K562 (cell line): ENCODE data around the gene RPTOR. TPM values are rescaled to one million over a fixed set of nuclear protein-coding genes. Genes with fewer than 3 reads are reported as not detected.

Source experiments
- ATAC-seq: fragments of 200-7000 bp; cut with Tn5 transposase; 3 replicates; pipeline ENCODE4 v1.9.1; 2020; ENCODE audit warnings: moderate library complexity
- BruUV-seq: library from RNA; stranded (reverse); fragments of 400-500 nt; replicated peaks from 2 replicates; lab custom pipeline; 2021; lab: Mats Ljungman, UMichigan
- CTCF ChIA-PET: fragments of 300-600 bp; formaldehyde crosslinking; extraction: SDS; loops from one replicate; lab custom pipeline; 2021; ENCODE audit warnings: low intra/inter-chr PET ratio; lab: Yijun Ruan, JAX
- POLR2A ChIA-PET: fragments of 300-600, 350-650 bp; sonication (Branson Sonifier 250); formaldehyde crosslinking; extraction: SDS; loops from one replicate; lab custom pipeline; 2021; ENCODE audit warnings: antibody characterized with exemption, inconsistent platforms; lab: Yijun Ruan, JAX
- DNase-seq, 4 experiments: peaks; one replicate each; pipeline versions ENCODE4 v3.0.0 to v3.0.0-alpha.2; 2011 to 2018; ENCODE audit warnings: low spot score in 3 of 4, mixed read lengths in 3 of 4; ENCODE audit errors: extremely low read depth in 1 of 4
- FAIRE-seq: peaks from 2 replicates; lab custom pipeline; 2011; peaks lifted over from hg19 to GRCh38; lab: Jason Lieb, UNC
- H2AFZ ChIP-seq: 2 replicates; pipeline ENCODE4 v1.6.0; 2011; ENCODE audit warnings: low read depth, low read length, control low read depth, inconsistent platforms
- H3K27ac ChIP-seq: fragments of 200-600 bp; 3 replicates; pipeline ENCODE4 v1.8.0; 2011; ENCODE audit warnings: low read depth, mild to moderate bottlenecking, control low read depth, inconsistent platforms, low read length, moderate library complexity, mixed read lengths; ENCODE audit errors: extremely low read depth
- H3K27me3 ChIP-seq, 2 experiments: fragments of 300-600 bp in 1 of 2; 2 replicates in 1 of 2; 3 replicates in 1 of 2; pipeline versions ENCODE4 v1.6.0 to v1.8.0; 2011; ENCODE audit warnings: inconsistent platforms in 2 of 2, low read length in 2 of 2, mild to moderate bottlenecking in 1 of 2, mixed read lengths in 1 of 2, moderate library complexity in 1 of 2; ENCODE audit not compliant: control insufficient read depth in 2 of 2, insufficient read depth in 2 of 2
- H3K36me3 ChIP-seq: fragments of 300-600 bp; 3 replicates; pipeline ENCODE4 v1.8.0; 2011; ENCODE audit warnings: mild to moderate bottlenecking, low read length, inconsistent platforms; ENCODE audit not compliant: control insufficient read depth, insufficient read depth
- H3K4me1 ChIP-seq, 2 experiments: fragments of 200-600 bp in 1 of 2; replicated peaks in 1 of 2; 2 replicates in 1 of 2; 3 replicates in 1 of 2; pipeline versions ENCODE4 v1.5.1 to v1.8.0; 2011; ENCODE audit warnings: inconsistent platforms in 2 of 2, low read length in 2 of 2, mild to moderate bottlenecking in 1 of 2, mixed read lengths in 1 of 2, moderate library complexity in 1 of 2; ENCODE audit not compliant: control insufficient read depth in 2 of 2, insufficient read depth in 2 of 2
- H3K4me2 ChIP-seq: 2 replicates; pipeline ENCODE4 v1.6.1; 2011; ENCODE audit warnings: low read length, control low read depth, inconsistent platforms, mixed read lengths; ENCODE audit not compliant: insufficient read depth
- H3K4me3 ChIP-seq: fragments of 200-600 bp; sonication (generic), shearing (Covaris generic); 2 replicates; pipeline ENCODE4 v1.5.1; 2016; ENCODE audit warnings: control low read depth, inconsistent platforms
- H3K79me2 ChIP-seq: fragments of 200-600 bp; 3 replicates; pipeline ENCODE4 v1.8.0; 2011; ENCODE audit warnings: low read length, inconsistent platforms; ENCODE audit not compliant: control insufficient read depth, insufficient read depth
- H3K9ac ChIP-seq, 2 experiments: 2 replicates each; pipeline versions ENCODE4 v1.6.0 to v1.6.1; 2011; ENCODE audit warnings: low read depth in 2 of 2, low read length in 2 of 2, control low read depth in 1 of 2, inconsistent platforms in 1 of 2, mild to moderate bottlenecking in 1 of 2, mixed read lengths in 1 of 2; ENCODE audit not compliant: insufficient read depth in 1 of 2
- H3K9me1 ChIP-seq: one replicate; pipeline ENCODE4 v1.6.0; 2011; ENCODE audit warnings: inconsistent platforms, mild to moderate bottlenecking, low read length, moderate library complexity; ENCODE audit not compliant: control insufficient read depth, insufficient read depth
- H3K9me3 ChIP-seq: replicated peaks from 2 replicates; pipeline ENCODE4 v1.5.1; 2011; ENCODE audit warnings: low read depth, low read length, inconsistent platforms; ENCODE audit not compliant: control insufficient read depth, insufficient read depth
- H4K20me1 ChIP-seq: replicated peaks from 2 replicates; pipeline ENCODE4 v1.6.1; 2011; ENCODE audit warnings: low read length, inconsistent platforms, mixed read lengths; ENCODE audit not compliant: control insufficient read depth, insufficient read depth
- ATF3 ChIP-seq, 2 experiments: fragments of 450-650 bp in 1 of 2; sonication (generic) in 1 of 2; formaldehyde crosslinking in 1 of 2; IDR thresholded peaks in 1 of 2; conservative IDR thresholded peaks in 1 of 2; 2 replicates each; pipeline versions ENCODE4 v1.6.1 to v1.8.1; 2016 to 2023; ENCODE audit warnings: mild to moderate bottlenecking in 2 of 2, moderate library complexity in 2 of 2, inconsistent platforms in 1 of 2, missing genetic modification reagents in 1 of 2
- CEBPB ChIP-seq: fragments of 450-650 bp; IDR thresholded peaks from 2 replicates; pipeline ENCODE4 v1.6.1; 2016; ENCODE audit warnings: missing genetic modification characterization, missing compliant biosample characterization
- CEBPG ChIP-seq, 3 experiments: fragments of 200-800 bp in 1 of 3; sonication (Bioruptor generic) in 1 of 3; sonication (generic) in 1 of 3; formaldehyde crosslinking in 1 of 3; IDR thresholded peaks in 2 of 3; conservative IDR thresholded peaks in 1 of 3; 2 replicates each; pipeline versions ENCODE4 v1.6.1 to v1.8.0; 2016 to 2022; ENCODE audit warnings: missing compliant biosample characterization in 2 of 3, missing genetic modification characterization in 2 of 3, mild to moderate bottlenecking in 1 of 3, missing genetic modification reagents in 1 of 3
- JUN ChIP-seq, 2 experiments: sonication (generic) in 1 of 2; formaldehyde crosslinking in 1 of 2; IDR thresholded peaks; 2 replicates each; pipeline versions ENCODE4 v1.6.1 to v1.8.0; 2012 to 2022; ENCODE audit warnings: borderline replicate concordance in 2 of 2, mild to moderate bottlenecking in 2 of 2, improper control_type of control experiment in 1 of 2, low read depth in 1 of 2, low read length in 1 of 2, missing genetic modification reagents in 1 of 2
- POLR2G ChIP-seq: fragments of 200-400 bp; formaldehyde crosslinking; IDR thresholded peaks from 2 replicates; pipeline ENCODE4 v1.6.1; 2017; ENCODE audit warnings: low read depth, mild to moderate bottlenecking, antibody characterized with exemption, low read length, moderate library complexity
- POLR3A ChIP-seq: IDR thresholded peaks from 2 replicates; pipeline ENCODE4 v1.6.1; 2011; ENCODE audit warnings: borderline replicate concordance, mild to moderate bottlenecking, moderate library complexity; ENCODE audit not compliant: insufficient read length, insufficient read depth; ENCODE audit errors: extremely low read depth
- WGBS: fragments of 100-300 bp; shearing (Covaris generic); methylation state at CpG from one replicate; pipeline ENCODE4 v1.1.6; 2016; ENCODE audit warnings: low coverage, mixed read lengths; ENCODE audit not compliant: insufficient coverage; ENCODE audit errors: missing lambda C conversion rate; 5-methylcytosine and 5-hydroxymethylcytosine counted together
- in situ Hi-C: fragments of 300-500 bp; cut with MboI; formaldehyde crosslinking; loops from 4 replicates; pipeline ENCODE4 v1.15.0; 2018; ENCODE audit warnings: inconsistent platforms, mixed read lengths
- intact Hi-C: fragments of 100-400 bp; cut with micrococcal nuclease; formaldehyde crosslinking; loops from 2 replicates; pipeline ENCODE4 v1.14.2; 2022
- polyA plus RNA-seq, 8 experiments: library from polyadenylated mRNA; depleted of rRNA in 4 of 8; stranded (reverse) in 5 of 8; unstranded in 3 of 8; fragments of >200 nt; fragmentation: Nextera tagmentation in 2 of 8; fragmentation: Illumina TruSeq in 1 of 8; extraction: Ambion mirVana in 2 of 8; extraction: Trizol in 1 of 8; gene quantifications; 2 replicates each; pipeline versions ENCODE4 v1.2.1 to v1.2.3, GENCODE V29; 2011 to 2014; ENCODE audit warnings: inconsistent platforms in 1 of 8, missing spikeins in 1 of 8
- total RNA-seq, 7 experiments: library from RNA; depleted of rRNA in 6 of 7; stranded (reverse); fragments of >200 nt in 6 of 7; fragmentation: Illumina TruSeq in 2 of 7; extraction: Trizol in 2 of 7; gene quantifications; 2 replicates each; pipeline versions ENCODE4 v1.2.1 to v1.2.3, GENCODE V29; 2011 to 2021; ENCODE audit warnings: low replicate concordance in 1 of 7

RPTOR gene
- total and polyA plus RNA-seq, 9 of the 15 experiments (the other 6 are each of a cell fraction or from before 2014, with no cell fraction given) = 0.24 to 54.1 (median 10.2) TPM

- no peak overlapping the region for H3K9ac ChIP-seq
- peaks cover 3% of the 10 kb centered on the region for H3K9me1 ChIP-seq
- in situ Hi-C loops = no loop called here
- ChIA-PET POLR2A (interaction anchor here (0.8 to 1.1 kb wide), 3 partner anchors 9 to 31 kb away, joined by 4 read pairs; no protein-coding TSS in a partner anchor), CTCF (no interaction called here)
- peaks cover 9% of the 10 kb centered on the region; the same call in 1 of the 2 replicates for H4K20me1 ChIP-seq
- DNase-seq (no peak), FAIRE-seq (no peak), ATAC-seq (no peak)
- H2AFZ ChIP-seq = no peak overlapping the region
- H3K4me3 ChIP-seq = no peak overlapping the region
- no peak overlapping the region for H3K27ac ChIP-seq
- no peaks in the 10 kb centered on the region for H3K27me3 ChIP-seq
- H3K4me2 ChIP-seq = no peak overlapping the region
- no peaks in the 10 kb centered on the region; the same call in 2 of the 3 replicates for H3K36me3 ChIP-seq
- no TSS peak for BruUV-seq
- H3K9me3 ChIP-seq = no peaks in the 10 kb centered on the region
- intact Hi-C loops = no loop called here
- peaks cover 0 to 16% of the 10 kb centered on the region in 2 experiments; a peak in 2 of 5 replicates for H3K4me1 ChIP-seq
- H3K79me2 ChIP-seq = peaks cover 18% of the 10 kb centered on the region; the same call in 2 of the 3 replicates
- TF ChIP-seq JUN (IDR thresholded peaks at IDR 0.05; ENCODE audit: borderline replicate concordance, low read depth, low read length) = no peak
- no peak for TF ChIP-seq JUN (CRISPR knock-in tag; IDR thresholded peaks at IDR 0.05; ENCODE audit: borderline replicate concordance)
- TF ChIP-seq CEBPG (CRISPR knock-in tag; IDR thresholded peaks at IDR 0.05) = no peak
- TF ChIP-seq CEBPG (tag; conservative IDR thresholded peaks at IDR 0.05 in 1 of 2, IDR thresholded peaks at IDR 0.05 in 1 of 2) = 0 out of 4 replicates have a peak, but pooled peaks of 1 of the 2 experiments have one; percentile 32
- TF ChIP-seq CEBPB (tag) = 0 out of 2 replicates have a peak, but pooled peaks have one; percentile 33
- no peak for TF ChIP-seq POLR3A
- TF ChIP-seq ATF3 (IDR thresholded peaks at IDR 0.05) = peak; percentile 18; the same call in 1 of the 2 replicates
- no peak for TF ChIP-seq ATF3 (CRISPR knock-in tag; conservative IDR thresholded peaks at IDR 0.05)
- peak; percentile 28; the same call in 1 of the 2 replicates for TF ChIP-seq POLR2G
- 91% methylated on average over 18 of the region's 19 CpGs for WGBS
These were observed 130.9 kb downstream of the RPTOR start for GRCh38 chr17:80675438-80676095.
